Stomach smooth muscle (tissue), 2 donors: Measurements from ENCODE around the gene ASPRV1.
A peak's percentile ranks its signal among the peaks of the same experiment; 100 is the strongest.

Experiments
- H3K27ac ChIP-seq: one replicate; pipeline ENCODE4 v1.7.0; 2013; ENCODE audit warnings: mild to moderate bottlenecking, low read length, inconsistent platforms
- H3K27me3 ChIP-seq, 2 donors: one replicate each; pipeline ENCODE4 v1.7.0; 2013; ENCODE audit warnings: low read length in 2 of 2; ENCODE audit not compliant: insufficient read depth in 2 of 2, control insufficient read depth in 1 of 2
- H3K36me3 ChIP-seq, 2 donors: one replicate each; pipeline ENCODE4 v1.7.0; 2013; ENCODE audit warnings: low read length in 2 of 2; ENCODE audit not compliant: control insufficient read depth in 2 of 2, insufficient read depth in 2 of 2
- H3K4me1 ChIP-seq: one replicate; pipeline ENCODE4 v1.7.0; 2013; ENCODE audit warnings: low read length; ENCODE audit not compliant: control insufficient read depth, insufficient read depth
- H3K4me3 ChIP-seq, 2 donors: one replicate each; pipeline ENCODE4 v1.7.0; 2013; ENCODE audit warnings: low read length in 2 of 2
- H3K9ac ChIP-seq, 2 donors: one replicate each; pipeline ENCODE4 v1.7.0; 2013; ENCODE audit warnings: low read length in 2 of 2, mild to moderate bottlenecking in 1 of 2
- H3K9me3 ChIP-seq, 2 donors: one replicate each; pipeline ENCODE4 v1.7.0; 2013; ENCODE audit warnings: low read length in 2 of 2; ENCODE audit not compliant: control insufficient read depth in 2 of 2
- donor health status: healthy.
- donor health status: Pancreatic carcinoma.

The ASPRV1 gene

GRCh38 chr2:69923116-69923515, 38.3 kb downstream of the ASPRV1 start:
- Histone ChIP-seq H3K27me3 (no peaks in the 10 kb centered on the region), H3K4me1 (no peaks in the 10 kb centered on the region), H3K9me3 (no peaks in the 10 kb centered on the region), H3K36me3 (peaks cover 10 to 21% of the 10 kb centered on the region in 2 donors), H3K4me3 (no peak overlapping the region), H3K27ac (no peak overlapping the region), H3K9ac (no peak overlapping the region)

- Histone ChIP-seq H3K4me1 (peaks cover 2% of the 10 kb centered on the region), H3K27ac (peak overlapping the region; percentile 60), H3K4me3 (no peak overlapping the region), H3K9ac (peak overlapping the region in 1 of 2 donors; percentile 43), H3K9me3 (no peaks in the 10 kb centered on the region), H3K36me3 (peaks cover 3 to 8% of the 10 kb centered on the region in 2 donors), H3K27me3 (no peaks in the 10 kb centered on the region)
These were observed 43.0 kb downstream of the ASPRV1 start for GRCh38 chr2:69918401-69918800.

- Histone ChIP-seq H3K27ac (peak overlapping the region; percentile 60), H3K36me3 (peaks cover 3 to 4% of the 10 kb centered on the region in 2 donors), H3K9me3 (no peaks in the 10 kb centered on the region), H3K9ac (peak overlapping the region in 1 of 2 donors; percentile 43), H3K4me3 (peak overlapping the region in 1 of 2 donors; percentile 21), H3K27me3 (no peaks in the 10 kb centered on the region), H3K4me1 (peaks cover 2% of the 10 kb centered on the region)
These were observed 43.6 kb downstream of the ASPRV1 start for GRCh38 chr2:69917852-69918251.

GRCh38 chr2:69916106-69916505, 45.3 kb downstream of the ASPRV1 start:
- Histone ChIP-seq H3K4me1 (peaks cover 2% of the 10 kb centered on the region), H3K27ac (peak overlapping the region; percentile 79), H3K36me3 (peaks cover 0 to 4% of the 10 kb centered on the region in 2 donors), H3K4me3 (peak overlapping the region; percentile 76), H3K9ac (peak overlapping the region; percentile 76 to 80), H3K27me3 (no peaks in the 10 kb centered on the region), H3K9me3 (no peaks in the 10 kb centered on the region)

GRCh38 chr2:69914950-69915945, 46.2 kb downstream of the ASPRV1 start, which contains the start of gene MXD1:
MXD1 (plus strand) TSS chr2:69915109; CDS start chr2:69915331, 222 bp downstream.
- peak within 1 kb of the TSS; percentile 84 for H3K27ac ChIP-seq
- peaks cover 2% of the 10 kb centered on the region for H3K4me1 ChIP-seq
- peaks cover 3 to 7% of the 10 kb centered on the region in 2 donors for H3K36me3 ChIP-seq
- no peaks in the 10 kb centered on the region for H3K9me3 ChIP-seq
- peak within 1 kb of the TSS; percentile 76 to 80 for H3K4me3 ChIP-seq
- H3K9ac ChIP-seq: peak within 1 kb of the TSS; percentile 77 to 89
- no peaks in the 10 kb centered on the region for H3K27me3 ChIP-seq

GRCh38 chr2:69914164-69914949, 47.1 kb downstream of the ASPRV1 start:
- H3K27me3 ChIP-seq: no peaks in the 10 kb centered on the region
- H3K4me1 ChIP-seq: peaks cover 2% of the 10 kb centered on the region
- peak overlapping the region; percentile 84 for H3K27ac ChIP-seq
- peak overlapping the region; percentile 76 to 80 for H3K4me3 ChIP-seq
- no peaks in the 10 kb centered on the region for H3K9me3 ChIP-seq
- H3K36me3 ChIP-seq: peaks cover 7 to 10% of the 10 kb centered on the region in 2 donors
- H3K9ac ChIP-seq: peak overlapping the region; percentile 77 to 89

- Histone ChIP-seq H3K9ac (no peak overlapping the region), H3K27ac (no peak overlapping the region), H3K9me3 (no peaks in the 10 kb centered on the region), H3K27me3 (no peaks in the 10 kb centered on the region), H3K4me1 (peaks cover 2% of the 10 kb centered on the region), H3K36me3 (peaks cover 13 to 20% of the 10 kb centered on the region in 2 donors), H3K4me3 (no peak overlapping the region)
These were observed 49.4 kb downstream of the ASPRV1 start for GRCh38 chr2:69911985-69912563.
